Ascending aorta (tissue), 2 donors: ENCODE results near the gene ARID4B. TPM values are rescaled to one million over a fixed set of nuclear protein-coding genes. Genes with fewer than 3 reads are reported as not detected.

Source experiments
- DNase-seq, 2 donors: peaks; one replicate each; pipeline ENCODE4 v3.0.0-alpha.2; 2019; ENCODE audit warnings: low spot score in 2 of 2
- H3K27ac ChIP-seq, 2 donors: fragments of 200-600 bp; sonication (generic); one replicate each; pipeline ENCODE4 v1.5.1; 2016 to 2017; ENCODE audit warnings: mild to moderate bottlenecking in 1 of 2
- H3K27me3 ChIP-seq: fragments of 200-600 bp; sonication (generic); one replicate; pipeline ENCODE4 v1.5.1; 2017
- H3K36me3 ChIP-seq, 2 donors: fragments of 200-600 bp; sonication (generic); one replicate each; pipeline ENCODE4 v1.5.1; 2016
- H3K4me1 ChIP-seq, 2 donors: fragments of 200-600 bp; sonication (generic); one replicate each; pipeline ENCODE4 v1.5.1; 2016 to 2017; ENCODE audit warnings: mild to moderate bottlenecking in 1 of 2
- H3K4me3 ChIP-seq, 2 donors: fragments of 200-600 bp; sonication (generic); one replicate each; pipeline ENCODE4 v1.5.1; 2016 to 2017; ENCODE audit warnings: mild to moderate bottlenecking in 1 of 2
- H3K9me3 ChIP-seq, 2 donors: fragments of 200-600 bp; sonication (generic); one replicate each; pipeline ENCODE4 v1.5.1; 2016
- intact Hi-C: fragments of 100-400 bp; cut with DNase I; formaldehyde crosslinking; loops from one replicate; pipeline ENCODE4 v1.15.1; 2023
- total RNA-seq: library from RNA; depleted of rRNA; stranded (reverse); fragments of >200 nt; gene quantifications from one replicate; pipeline ENCODE4 v1.1.0, GENCODE V29; 2016
- TF ChIP-seq, protein P1 (sequence below), 3 experiments: fragments of 200-600 bp in 2 of 3; fragments of 450-650 bp in 1 of 3; sonication (generic) in 2 of 3; IDR thresholded peaks; one replicate each; pipeline ENCODE4 v1.5.1; 2016 to 2019; ENCODE audit warnings: antibody characterized with exemption in 3 of 3, mild to moderate bottlenecking in 1 of 3, moderate library complexity in 1 of 3

ARID4B gene
- total RNA-seq, 1 donor from 2014 or later = 22.5 TPM

DNA sequence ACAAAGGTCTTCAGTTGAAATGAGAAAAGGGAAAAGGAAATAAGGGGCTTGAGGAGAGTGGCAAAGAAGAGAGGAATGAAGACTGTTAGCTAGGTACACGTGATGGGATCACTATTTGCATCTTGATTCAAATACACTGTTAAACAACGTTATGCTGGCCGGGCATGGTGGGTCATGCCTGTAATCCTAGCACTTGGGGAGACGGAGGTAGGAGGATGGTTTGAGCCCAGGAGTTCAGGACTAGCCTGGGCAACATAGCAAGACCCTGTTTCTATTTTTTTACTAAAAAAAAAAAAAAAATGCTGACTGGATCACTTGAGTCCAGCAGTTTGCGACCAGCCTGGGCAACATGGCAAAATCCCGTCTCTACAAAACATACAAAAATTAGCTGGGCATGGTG lies 169.3 kb downstream of the ARID4B start:
- intact Hi-C loops = no loop called here
- H3K4me3 ChIP-seq = no peak overlapping the region
- no peaks in the 10 kb centered on the region for H3K27me3 ChIP-seq
- TF ChIP-seq, protein P1, sequence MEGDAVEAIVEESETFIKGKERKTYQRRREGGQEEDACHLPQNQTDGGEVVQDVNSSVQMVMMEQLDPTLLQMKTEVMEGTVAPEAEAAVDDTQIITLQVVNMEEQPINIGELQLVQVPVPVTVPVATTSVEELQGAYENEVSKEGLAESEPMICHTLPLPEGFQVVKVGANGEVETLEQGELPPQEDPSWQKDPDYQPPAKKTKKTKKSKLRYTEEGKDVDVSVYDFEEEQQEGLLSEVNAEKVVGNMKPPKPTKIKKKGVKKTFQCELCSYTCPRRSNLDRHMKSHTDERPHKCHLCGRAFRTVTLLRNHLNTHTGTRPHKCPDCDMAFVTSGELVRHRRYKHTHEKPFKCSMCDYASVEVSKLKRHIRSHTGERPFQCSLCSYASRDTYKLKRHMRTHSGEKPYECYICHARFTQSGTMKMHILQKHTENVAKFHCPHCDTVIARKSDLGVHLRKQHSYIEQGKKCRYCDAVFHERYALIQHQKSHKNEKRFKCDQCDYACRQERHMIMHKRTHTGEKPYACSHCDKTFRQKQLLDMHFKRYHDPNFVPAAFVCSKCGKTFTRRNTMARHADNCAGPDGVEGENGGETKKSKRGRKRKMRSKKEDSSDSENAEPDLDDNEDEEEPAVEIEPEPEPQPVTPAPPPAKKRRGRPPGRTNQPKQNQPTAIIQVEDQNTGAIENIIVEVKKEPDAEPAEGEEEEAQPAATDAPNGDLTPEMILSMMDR (IDR thresholded peaks at IDR 0.05) = no peak
- DNase-seq = no peak
- H3K4me1 ChIP-seq = peaks cover 6 to 9% of the 10 kb centered on the region in 2 donors
- H3K36me3 ChIP-seq = peaks cover 25 to 33% of the 10 kb centered on the region in 2 donors
- H3K9me3 ChIP-seq = no peaks in the 10 kb centered on the region
- H3K27ac ChIP-seq = no peak overlapping the region

DNA sequence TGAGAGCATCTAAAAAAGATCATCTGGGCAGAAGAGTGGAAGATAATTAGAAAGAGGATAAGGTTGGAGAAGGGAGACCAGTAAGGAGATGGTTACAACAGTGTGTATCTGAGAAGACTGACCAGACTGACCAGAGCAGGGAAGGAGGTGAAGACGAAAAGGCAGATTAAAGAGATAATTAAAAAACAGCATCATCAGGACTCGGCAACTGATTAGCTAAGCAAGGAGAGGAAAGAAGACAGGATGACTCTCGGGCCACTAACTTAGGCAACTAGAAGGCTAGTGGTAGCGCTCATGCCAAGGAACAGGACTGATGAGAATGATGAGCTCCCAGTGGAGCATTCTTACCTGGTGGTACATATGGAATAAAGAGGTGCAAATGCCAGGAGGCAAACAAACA lies 170.8 kb downstream of the ARID4B start:
- Histone ChIP-seq H3K27ac (no peak overlapping the region), H3K4me3 (no peak overlapping the region), H3K4me1 (peaks cover 6 to 9% of the 10 kb centered on the region in 2 donors), H3K27me3 (no peaks in the 10 kb centered on the region), H3K36me3 (peaks cover 40 to 47% of the 10 kb centered on the region in 2 donors), H3K9me3 (no peaks in the 10 kb centered on the region)
- no peak for DNase-seq
- intact Hi-C loops = no loop called here
- TF ChIP-seq, protein P1 (IDR thresholded peaks at IDR 0.05) = no peak

DNA sequence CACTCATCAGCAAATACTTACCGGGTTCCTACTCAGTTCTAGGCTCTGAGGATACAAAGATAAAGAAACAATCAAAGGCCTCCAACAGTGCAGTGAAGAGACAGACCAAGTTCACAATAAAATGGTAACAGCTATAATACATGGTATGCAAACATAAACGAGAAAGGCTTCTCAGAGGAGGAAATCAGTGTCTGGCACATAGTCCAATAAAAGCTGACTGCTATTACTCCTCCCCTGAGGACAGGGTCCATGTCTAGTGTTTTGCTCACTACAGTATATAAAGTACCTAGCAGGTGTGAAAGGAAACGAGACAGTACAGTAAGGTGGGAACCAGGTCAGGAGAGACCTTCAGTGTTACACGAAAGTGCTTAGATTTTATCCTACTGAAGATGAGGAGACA lies 171.2 kb downstream of the ARID4B start:
- intact Hi-C loops = no loop called here
- no peaks in the 10 kb centered on the region for H3K9me3 ChIP-seq
- DNase-seq = no peak
- TF ChIP-seq, protein P1 (IDR thresholded peaks at IDR 0.05) = no peak
- H3K4me3 ChIP-seq = no peak overlapping the region
- H3K27ac ChIP-seq = no peak overlapping the region
- peaks cover 40 to 51% of the 10 kb centered on the region in 2 donors for H3K36me3 ChIP-seq
- H3K4me1 ChIP-seq = peaks cover 6 to 9% of the 10 kb centered on the region in 2 donors
- H3K27me3 ChIP-seq = no peaks in the 10 kb centered on the region

DNA sequence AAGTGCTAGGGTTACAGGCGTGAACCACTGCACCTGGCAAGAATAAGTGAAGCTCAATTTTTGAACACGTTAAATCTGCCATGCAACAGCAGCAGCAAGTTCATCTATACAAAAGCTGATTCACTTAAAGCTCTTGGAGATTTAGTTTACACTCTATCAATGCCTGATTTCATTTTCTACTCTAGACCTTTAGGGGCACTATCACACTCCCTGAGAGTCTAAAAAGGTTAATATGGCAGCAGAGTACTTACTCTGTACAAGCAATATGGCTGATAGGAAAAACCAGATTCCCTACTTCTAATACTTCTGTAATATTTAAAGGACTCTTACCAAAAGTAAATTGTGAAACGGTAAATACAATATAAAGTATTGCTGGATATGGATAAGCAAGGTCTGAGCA lies 171.7 kb downstream of the ARID4B start:
- Histone ChIP-seq H3K4me3 (no peak overlapping the region), H3K27me3 (no peaks in the 10 kb centered on the region), H3K4me1 (peaks cover 6 to 9% of the 10 kb centered on the region in 2 donors), H3K9me3 (no peaks in the 10 kb centered on the region), H3K27ac (no peak overlapping the region), H3K36me3 (peaks cover 40 to 56% of the 10 kb centered on the region in 2 donors)
- intact Hi-C loops = no loop called here
- no peak for DNase-seq
- TF ChIP-seq, protein P1 (IDR thresholded peaks at IDR 0.05) = no peak

DNA sequence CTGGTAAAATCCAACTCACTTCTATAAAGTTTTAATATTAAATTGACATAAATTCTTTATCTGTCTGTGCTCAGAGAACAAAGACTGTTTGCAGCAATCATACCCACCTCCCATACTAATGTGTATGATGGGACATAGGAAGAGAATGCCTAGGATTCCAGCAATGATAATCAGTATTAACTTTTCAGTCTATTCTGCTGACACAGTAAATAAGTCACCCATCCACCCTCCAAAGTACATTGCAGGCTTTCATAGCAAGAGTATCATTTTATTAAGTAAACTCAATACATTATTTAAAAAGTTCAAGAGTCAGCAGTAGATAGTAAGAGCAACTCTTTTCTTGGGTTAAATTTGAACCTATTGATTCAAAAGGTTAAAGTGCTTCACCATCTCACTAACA lies 175.7 kb downstream of the ARID4B start:
- peaks cover 57 to 84% of the 10 kb centered on the region in 2 donors for H3K36me3 ChIP-seq
- DNase-seq = no peak
- intact Hi-C loops = no loop called here

More for the DNA sequence above, 175.7 kb downstream of the ARID4B start:
- Histone ChIP-seq H3K27me3 (no peaks in the 10 kb centered on the region), H3K9me3 (no peaks in the 10 kb centered on the region), H3K4me3 (no peak overlapping the region), H3K4me1 (no peaks in the 10 kb centered on the region), H3K27ac (no peak overlapping the region)
- TF ChIP-seq, protein P1 (IDR thresholded peaks at IDR 0.05) = no peak
